OCI-LY1 (cell line): ENCODE results near the gene ECSIT.

Experiments used
- CTCF ChIP-seq: fragments of 200-600 bp; sonication (generic), shearing (Covaris generic); IDR thresholded peaks from 2 replicates; pipeline ENCODE4 v1.5.1; 2017; ENCODE audit warnings: mild to moderate bottlenecking, antibody characterized with exemption, low read length, moderate library complexity, mixed read lengths
- EZH2 ChIP-seq: fragments of 200-600 bp; sonication (generic), shearing (Covaris generic); IDR thresholded peaks from 2 replicates; pipeline ENCODE4 v1.8.0; 2017; ENCODE audit warnings: borderline replicate concordance, mixed run types, mild to moderate bottlenecking, antibody characterized with exemption, low read length, moderate library complexity, mixed read lengths

- TF ChIP-seq CTCF (no peak), EZH2 (no peak)
Measured at GRCh38 chr19:11577451-11578257, 48.7 kb upstream of the ECSIT start, which contains the start of gene ACP5.
